GM12874 (cell line): ENCODE measurements around the gene KRT2.

Experiments
- TF ChIP-seq, protein P1 (sequence below): IDR thresholded peaks from 2 replicates; pipeline ENCODE4 v1.5.1; 2011; ENCODE audit warnings: low read depth, mild to moderate bottlenecking, control low read depth, low read length, moderate library complexity; ENCODE audit not compliant: insufficient read depth

Gene KRT2

GRCh38 chr12:52672321-52672933, 20.4 kb upstream of the KRT2 start:
- TF ChIP-seq, protein P1, sequence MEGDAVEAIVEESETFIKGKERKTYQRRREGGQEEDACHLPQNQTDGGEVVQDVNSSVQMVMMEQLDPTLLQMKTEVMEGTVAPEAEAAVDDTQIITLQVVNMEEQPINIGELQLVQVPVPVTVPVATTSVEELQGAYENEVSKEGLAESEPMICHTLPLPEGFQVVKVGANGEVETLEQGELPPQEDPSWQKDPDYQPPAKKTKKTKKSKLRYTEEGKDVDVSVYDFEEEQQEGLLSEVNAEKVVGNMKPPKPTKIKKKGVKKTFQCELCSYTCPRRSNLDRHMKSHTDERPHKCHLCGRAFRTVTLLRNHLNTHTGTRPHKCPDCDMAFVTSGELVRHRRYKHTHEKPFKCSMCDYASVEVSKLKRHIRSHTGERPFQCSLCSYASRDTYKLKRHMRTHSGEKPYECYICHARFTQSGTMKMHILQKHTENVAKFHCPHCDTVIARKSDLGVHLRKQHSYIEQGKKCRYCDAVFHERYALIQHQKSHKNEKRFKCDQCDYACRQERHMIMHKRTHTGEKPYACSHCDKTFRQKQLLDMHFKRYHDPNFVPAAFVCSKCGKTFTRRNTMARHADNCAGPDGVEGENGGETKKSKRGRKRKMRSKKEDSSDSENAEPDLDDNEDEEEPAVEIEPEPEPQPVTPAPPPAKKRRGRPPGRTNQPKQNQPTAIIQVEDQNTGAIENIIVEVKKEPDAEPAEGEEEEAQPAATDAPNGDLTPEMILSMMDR: no peak

DNA sequence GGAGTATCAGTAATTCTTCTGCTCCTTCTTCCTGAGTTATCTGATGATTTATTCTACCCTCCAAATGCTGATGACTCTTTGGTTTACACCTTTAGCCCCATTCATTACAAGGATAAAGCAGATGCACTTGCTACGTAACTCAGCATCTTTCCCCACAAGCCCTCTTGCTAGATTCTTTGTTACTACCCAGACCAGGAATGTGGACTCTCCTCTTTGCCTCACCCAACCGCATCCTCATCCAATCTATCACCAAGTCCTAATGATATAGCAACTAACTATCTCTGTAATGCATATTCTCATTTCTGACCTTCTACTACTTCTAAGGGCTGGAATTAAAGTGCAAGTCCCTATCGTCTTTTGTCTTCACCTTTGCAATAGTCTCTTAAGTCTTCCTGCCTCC, 18.9 kb upstream of the KRT2 start:
- TF ChIP-seq, protein P1: no peak

- TF ChIP-seq, protein P1: no peak
Observed at GRCh38 chr12:52670506-52670905, 18.5 kb upstream of the KRT2 start.

GRCh38 chr12:52669426-52669825, 17.4 kb upstream of the KRT2 start:
- TF ChIP-seq, protein P1: no peak

- TF ChIP-seq, protein P1: no peak
Observed at GRCh38 chr12:52667931-52668330, 15.9 kb upstream of the KRT2 start.

DNA sequence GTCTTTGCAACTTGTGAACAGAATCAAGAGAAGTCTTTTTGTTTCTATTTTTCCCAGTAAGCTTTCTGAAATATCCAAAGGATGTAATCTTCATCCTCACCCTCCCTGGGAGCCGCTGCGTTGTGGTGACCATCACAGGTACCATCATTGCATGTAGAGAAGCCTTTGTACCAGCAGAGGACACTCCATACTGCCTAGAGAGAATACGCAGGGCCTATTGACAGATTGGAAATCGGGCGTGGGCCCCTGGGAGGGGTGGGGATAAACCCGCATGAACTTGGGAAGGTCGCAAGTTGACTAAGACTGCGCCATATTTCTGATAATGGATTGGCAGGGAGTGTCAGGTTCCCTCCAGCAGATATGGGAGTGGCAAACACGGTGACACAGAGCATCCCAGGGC, 15.5 kb upstream of the KRT2 start:
- TF ChIP-seq, protein P1: no peak

- TF ChIP-seq, protein P1: no peak
Observed at GRCh38 chr12:52666471-52666870, 14.5 kb upstream of the KRT2 start.

DNA sequence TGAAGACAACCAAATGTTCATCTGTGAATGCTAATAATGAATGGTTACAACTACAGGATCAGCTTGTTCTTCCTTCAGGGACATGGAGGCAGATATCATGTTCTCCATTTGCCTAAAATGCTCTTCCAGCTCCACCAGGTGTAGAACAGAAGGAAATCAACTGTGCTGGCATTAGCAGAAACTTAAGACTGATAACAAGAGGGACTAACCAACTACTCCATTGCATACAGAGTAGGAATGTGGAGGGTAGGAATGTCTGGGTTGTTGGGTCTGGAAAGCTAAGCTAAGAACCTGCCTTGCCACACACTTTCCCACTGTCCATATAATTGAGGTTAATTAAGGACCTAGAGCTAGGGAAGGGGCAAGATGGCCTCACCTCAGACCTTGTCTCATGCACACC, 11.4 kb upstream of the KRT2 start:
- TF ChIP-seq, protein P1: no peak
